Body of pancreas (tissue), 4 donors: ENCODE data around the gene FLOT1. TPM values are rescaled to one million over a fixed set of nuclear protein-coding genes. Genes with fewer than 3 reads are reported as not detected.

ENCODE experiments used
- ATAC-seq: fragments of 150-250 bp; one replicate; pipeline ENCODE4 v1.9.1; 2016
- DNase-seq, 4 donors: peaks; one replicate each; pipeline ENCODE4 v3.0.0-alpha.2; 2019
- H3K27ac ChIP-seq, 4 donors: fragments of 200-600 bp; sonication (generic); 1 replicate in 3 of 4; 2 replicates in 1 of 4; pipeline versions ENCODE4 v1.5.1 to v1.6.1; 2016 to 2019; ENCODE audit warnings: mild to moderate bottlenecking in 1 of 4, mixed read lengths in 1 of 4, moderate library complexity in 1 of 4
- H3K27me3 ChIP-seq, 2 donors: fragments of 200-600 bp; sonication (generic); one replicate each; pipeline ENCODE4 v1.6.0; 2016; ENCODE audit warnings: mild to moderate bottlenecking in 1 of 2
- H3K36me3 ChIP-seq, 2 donors: fragments of 200-600 bp; sonication (generic); replicated peaks in 1 of 2; 2 replicates each; pipeline ENCODE4 v1.5.1; 2016; ENCODE audit warnings: low read depth in 2 of 2; ENCODE audit not compliant: insufficient read depth in 1 of 2
- H3K4me1 ChIP-seq: fragments of 200-600 bp; sonication (generic); one replicate; pipeline ENCODE4 v1.6.0; 2016
- H3K4me3 ChIP-seq, 2 donors: fragments of 200-600 bp; sonication (generic); 1 replicate in 1 of 2; 2 replicates in 1 of 2; pipeline ENCODE4 v1.5.1; 2016 to 2019
- H3K9me3 ChIP-seq, 3 donors: fragments of 200-600 bp; sonication (generic); 1 replicate in 2 of 3; 2 replicates in 1 of 3; pipeline ENCODE4 v1.5.1; 2016
- CTCF ChIP-seq, 7 experiments: fragments of 450-650 bp in 4 of 7; fragments of 200-600 bp in 3 of 7; sonication (generic) in 3 of 7; IDR thresholded peaks; one replicate each; pipeline ENCODE4 v1.5.1; 2016 to 2019; ENCODE audit warnings: antibody characterized with exemption in 7 of 7
- POLR2A ChIP-seq, 3 donors: fragments of 450-650 bp; IDR thresholded peaks; one replicate each; pipeline ENCODE4 v1.6.1; 2016; ENCODE audit warnings: antibody characterized with exemption in 3 of 3, mild to moderate bottlenecking in 2 of 3
- WGBS, 2 donors: methylation state at CpG; one replicate each; pipeline ENCODE4 v1.1.5; 2017; 5-methylcytosine and 5-hydroxymethylcytosine counted together
- intact Hi-C: fragments of 100-400 bp; cut with DNase I; formaldehyde crosslinking; loops from one replicate; pipeline ENCODE4 v1.15.1; 2023
- total RNA-seq, 2 donors: library from RNA; depleted of rRNA; stranded (reverse); fragments of >200 nt; gene quantifications; one replicate each; pipeline ENCODE4 v1.1.0, GENCODE V29; 2016

Gene FLOT1
- total RNA-seq, 2 donors from 2014 or later, result 70.0 to 82.4 TPM

- no peaks in the 10 kb centered on the region for H3K9me3 ChIP-seq
- H3K4me1 ChIP-seq, result peaks cover 60% of the 10 kb centered on the region
- H3K36me3 ChIP-seq, result no peaks in the 10 kb centered on the region
- intact Hi-C loops, result no loop called here
- peak overlapping the region in 3 of 4 donors; percentile 62 to 90 (median 82) for H3K27ac ChIP-seq
- no peak for TF ChIP-seq CTCF (IDR thresholded peaks at IDR 0.05)
- TF ChIP-seq POLR2A (IDR thresholded peaks at IDR 0.05), result no peak
- ATAC-seq (no peak), DNase-seq (no peak)
- H3K27me3 ChIP-seq, result no peaks in the 10 kb centered on the region
- no peak overlapping the region for H3K4me3 ChIP-seq
- 48 to 51% methylated on average over 3 of the region's 3 CpGs for WGBS, 2 donors
Observed at GRCh38 chr6:30778001-30778635, 35.6 kb upstream of the FLOT1 start.

- Histone ChIP-seq H3K27me3 (no peaks in the 10 kb centered on the region), H3K27ac (no peak overlapping the region), H3K36me3 (no peaks in the 10 kb centered on the region), H3K4me1 (peaks cover 50% of the 10 kb centered on the region), H3K4me3 (no peak overlapping the region), H3K9me3 (no peaks in the 10 kb centered on the region)
- WGBS, 2 donors, result 90 to 96% methylated on average over 3 of the region's 3 CpGs
- ATAC-seq (no peak), DNase-seq (no peak)
- intact Hi-C loops, result no loop called here
- TF ChIP-seq CTCF (IDR thresholded peaks at IDR 0.05) (no peak), POLR2A (IDR thresholded peaks at IDR 0.05) (no peak)
Observed at GRCh38 chr6:30777155-30777485, 34.6 kb upstream of the FLOT1 start.

GRCh38 chr6:30776390-30777154, 34.1 kb upstream of the FLOT1 start:
- WGBS, 2 donors, result 96 to 99% methylated on average over 4 to 5 of the region's 5 CpGs
- Histone ChIP-seq H3K4me3 (no peak overlapping the region), H3K9me3 (no peaks in the 10 kb centered on the region), H3K4me1 (peaks cover 44% of the 10 kb centered on the region), H3K27me3 (no peaks in the 10 kb centered on the region), H3K36me3 (no peaks in the 10 kb centered on the region), H3K27ac (no peak overlapping the region)
- ATAC-seq (no peak), DNase-seq (no peak)
- no peak for TF ChIP-seq CTCF (IDR thresholded peaks at IDR 0.05)
- TF ChIP-seq POLR2A (IDR thresholded peaks at IDR 0.05), result no peak
- intact Hi-C loops, result no loop called here

- no peak overlapping the region for H3K4me3 ChIP-seq
- 78 to 89% methylated on average over 1 to 2 of the region's 2 CpGs for WGBS, 2 donors
- TF ChIP-seq CTCF (IDR thresholded peaks at IDR 0.05) (no peak), POLR2A (IDR thresholded peaks at IDR 0.05) (no peak)
- intact Hi-C loops, result no loop called here
- no peaks in the 10 kb centered on the region for H3K36me3 ChIP-seq
- H3K4me1 ChIP-seq, result peaks cover 35% of the 10 kb centered on the region
- no peak overlapping the region for H3K27ac ChIP-seq
- no peaks in the 10 kb centered on the region for H3K27me3 ChIP-seq
- no peak for ATAC-seq
- no peaks in the 10 kb centered on the region for H3K9me3 ChIP-seq
- no peak for DNase-seq
Observed at GRCh38 chr6:30775104-30775503, 32.6 kb upstream of the FLOT1 start.
